Neural cell (in vitro differentiated cells): ENCODE measurements around the gene RINT1. TPM values are rescaled to one million over a fixed set of nuclear protein-coding genes. Genes with fewer than 3 reads are reported as not detected.

Experiments
- polyA plus RNA-seq: library from polyadenylated mRNA; depleted of rRNA; stranded (reverse); fragments of >200 nt; gene quantifications from 2 replicates; pipeline ENCODE4 v1.2.3, GENCODE V29; 2014

RINT1 gene
- polyA plus RNA-seq, 1 donor from 2014 or later: 8.6 TPM

Other genes with a start within 250 kb of the RINT1 start
- 71.3 and 118 TPM in 2 replicates for gene SRPK2, start 143.3 kb upstream of the RINT1 start, polyA plus RNA-seq
- 7.5 and 9.2 TPM in 2 replicates for gene PUS7, start 9.9 kb upstream of the RINT1 start, polyA plus RNA-seq
- gene EFCAB10, start 49.3 kb downstream of the RINT1 start, polyA plus RNA-seq: 0.58 TPM in 1 of 2 replicates, not detected in the other